Esophagus muscularis mucosa (tissue), 4 donors: Measurements from ENCODE around the gene ARMH2. TPM values are rescaled to one million over a fixed set of nuclear protein-coding genes. Genes with fewer than 3 reads are reported as not detected.

Source experiments
- DNase-seq: peaks from one replicate; pipeline ENCODE4 v3.0.0-alpha.2; 2017; ENCODE audit errors: extremely low spot score
- H3K27ac ChIP-seq, 4 donors: fragments of 200-600 bp; sonication (generic); replicated peaks in 1 of 4; 1 replicate in 3 of 4; 2 replicates in 1 of 4; pipeline ENCODE4 v1.5.1; 2016 to 2019; ENCODE audit warnings: mild to moderate bottlenecking in 1 of 4
- H3K27me3 ChIP-seq, 4 donors: fragments of 200-600 bp; sonication (generic); one replicate each; pipeline versions ENCODE4 v1.5.1 to v1.6.0; 2016 to 2019
- H3K36me3 ChIP-seq, 4 donors: fragments of 200-600 bp; sonication (generic); one replicate each; pipeline ENCODE4 v1.5.1; 2016 to 2019
- H3K4me1 ChIP-seq, 4 donors: fragments of 200-600 bp; sonication (generic); one replicate each; pipeline ENCODE4 v1.5.1; 2016 to 2019
- H3K4me3 ChIP-seq, 4 donors: fragments of 200-600 bp; sonication (generic); 1 replicate in 2 of 4; 2 replicates in 2 of 4; pipeline ENCODE4 v1.5.1; 2016 to 2019; ENCODE audit warnings: mild to moderate bottlenecking in 4 of 4, moderate library complexity in 1 of 4
- H3K9me3 ChIP-seq, 4 donors: fragments of 200-600 bp; sonication (generic); 1 replicate in 3 of 4; 2 replicates in 1 of 4; pipeline ENCODE4 v1.5.1; 2016 to 2019
- CTCF ChIP-seq, 3 experiments: fragments of 200-600 bp in 2 of 3; fragments of 450-650 bp in 1 of 3; sonication (generic) in 2 of 3; IDR thresholded peaks; one replicate each; pipeline ENCODE4 v1.5.1; 2017 to 2019; ENCODE audit warnings: antibody characterized with exemption in 3 of 3, mild to moderate bottlenecking in 2 of 3, moderate library complexity in 1 of 3
- EP300 ChIP-seq: sonication (generic); formaldehyde crosslinking; IDR thresholded peaks from one replicate; pipeline ENCODE4 v1.6.1; 2017; ENCODE audit warnings: antibody characterized with exemption
- POLR2A ChIP-seq: fragments of 450-650 bp; IDR thresholded peaks from one replicate; pipeline ENCODE4 v1.6.1; 2017; ENCODE audit warnings: antibody characterized with exemption, moderate library complexity, mild to moderate bottlenecking, low read depth
- POLR2AphosphoS5 ChIP-seq, 2 donors: sonication (generic); formaldehyde crosslinking; IDR thresholded peaks; one replicate each; pipeline ENCODE4 v1.6.1; 2017; ENCODE audit warnings: antibody characterized with exemption in 2 of 2
- WGBS: methylation state at CpG from one replicate; pipeline ENCODE4 v1.1.5; 2018; 5-methylcytosine and 5-hydroxymethylcytosine counted together
- intact Hi-C: fragments of 100-400 bp; cut with DNase I; formaldehyde crosslinking; loops from one replicate; pipeline ENCODE4 v1.15.1; 2023
- total RNA-seq, 4 donors: library from RNA; depleted of rRNA; stranded (reverse); fragments of >200 nt; gene quantifications; one replicate each; pipeline versions ENCODE4 v1.1.0 to v1.2.1, GENCODE V29; 2016

The ARMH2 gene
- total RNA-seq, 4 donors from 2014 or later: not detected

- intact Hi-C loops: no loop called here
- Histone ChIP-seq H3K27ac (no peak overlapping the region), H3K4me1 (no peaks in the 10 kb centered on the region), H3K9me3 (no peaks in the 10 kb centered on the region), H3K27me3 (no peaks in the 10 kb centered on the region), H3K4me3 (no peak overlapping the region), H3K36me3 (no peaks in the 10 kb centered on the region)
- TF ChIP-seq POLR2A (no peak), CTCF (IDR thresholded peaks at IDR 0.05) (no peak), EP300 (no peak), POLR2AphosphoS5 (IDR thresholded peaks at IDR 0.05) (no peak)
- no peak for DNase-seq
- WGBS: 86% methylated on average over 3 of the region's 3 CpGs
These were observed 35.1 kb downstream of the ARMH2 start for GRCh38 chr6:24763578-24763977.

DNA sequence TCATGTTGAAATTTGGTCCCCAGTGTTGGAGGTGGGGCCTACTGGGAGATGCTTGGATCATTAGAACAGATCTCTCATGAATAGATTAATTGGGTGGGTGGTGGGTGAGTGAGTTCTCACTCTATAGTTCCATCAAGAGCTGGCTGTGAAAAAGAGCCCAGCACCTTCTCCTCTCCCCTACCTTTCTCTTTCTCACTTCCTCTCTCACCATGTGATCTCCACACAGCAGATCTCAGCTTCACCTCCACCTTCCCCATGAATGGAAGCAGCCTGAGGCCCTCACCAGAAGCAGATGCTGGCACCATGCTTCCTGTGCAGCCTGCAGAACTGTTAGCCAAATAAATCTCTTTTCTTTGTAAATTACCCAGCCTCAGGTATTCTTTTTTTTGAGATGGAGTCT lies 36.9 kb downstream of the ARMH2 start:
- Histone ChIP-seq H3K9me3 (no peaks in the 10 kb centered on the region), H3K36me3 (no peaks in the 10 kb centered on the region), H3K27ac (no peak overlapping the region), H3K4me1 (no peaks in the 10 kb centered on the region), H3K27me3 (no peaks in the 10 kb centered on the region), H3K4me3 (no peak overlapping the region)
- intact Hi-C loops: no loop called here
- DNase-seq: no peak
- TF ChIP-seq CTCF (IDR thresholded peaks at IDR 0.05) (no peak), POLR2AphosphoS5 (IDR thresholded peaks at IDR 0.05) (no peak), EP300 (no peak), POLR2A (no peak)

DNA sequence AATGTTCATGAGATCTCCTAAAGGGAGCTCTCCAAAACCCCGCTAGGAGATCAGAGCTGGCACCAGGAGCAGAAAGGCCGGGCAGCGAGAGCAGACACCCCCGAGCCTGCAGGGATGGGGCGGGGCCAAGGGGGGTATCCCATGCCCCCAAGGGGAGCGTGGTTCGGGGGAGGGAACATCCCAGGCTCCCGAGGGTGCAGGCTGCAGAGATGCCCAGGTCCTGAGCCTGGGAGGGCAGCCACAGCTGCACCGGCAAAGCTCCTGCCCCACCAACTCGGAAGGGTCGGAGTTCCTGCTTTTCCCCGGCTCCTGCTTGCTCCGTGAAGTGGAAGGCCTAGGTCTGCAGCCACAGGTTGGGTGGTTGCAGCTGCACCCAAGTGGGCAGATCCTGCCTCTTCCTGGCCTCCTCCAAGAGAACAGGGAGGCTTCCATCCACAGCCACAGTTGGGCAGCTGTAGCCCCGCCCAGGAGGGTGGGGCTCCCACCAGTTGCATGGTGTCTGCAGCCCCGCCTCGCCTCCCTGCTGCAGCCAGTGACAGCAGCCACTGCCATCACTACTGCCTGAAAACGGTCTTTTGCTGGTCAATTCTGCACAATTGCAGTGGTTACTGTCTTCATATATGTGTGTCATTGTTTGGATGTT lies 37.4 kb downstream of the ARMH2 start:
- no peaks in the 10 kb centered on the region for H3K27me3 ChIP-seq
- 85% methylated on average over 13 of the region's 17 CpGs for WGBS

DNA sequence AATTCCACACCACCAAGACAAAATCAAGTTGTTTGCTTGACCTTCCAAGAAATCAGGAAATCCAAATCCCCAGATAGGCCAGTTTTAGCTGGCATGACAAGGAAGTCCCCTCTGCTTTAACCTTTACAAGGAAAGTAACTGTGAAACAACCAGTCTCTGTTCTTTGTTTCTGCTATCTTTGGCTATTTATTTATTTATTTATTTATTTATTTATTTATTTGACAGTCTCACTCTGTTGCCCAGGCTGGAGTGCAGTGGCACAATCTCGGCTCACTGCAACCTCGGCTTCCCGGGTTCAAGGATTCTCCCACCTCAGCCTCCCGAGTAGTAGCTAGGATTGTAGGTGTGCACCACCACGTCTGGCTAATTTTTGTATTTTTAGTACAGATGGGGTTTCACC lies 38.5 kb downstream of the ARMH2 start:
- 94% methylated on average over 5 of the region's 5 CpGs for WGBS
- no peak for TF ChIP-seq EP300
- TF ChIP-seq POLR2A: no peak
- TF ChIP-seq CTCF (IDR thresholded peaks at IDR 0.05): no peak
- no peak for TF ChIP-seq POLR2AphosphoS5 (IDR thresholded peaks at IDR 0.05)
- no peak for DNase-seq
- no peak overlapping the region for H3K27ac ChIP-seq
- no peak overlapping the region for H3K4me3 ChIP-seq
- H3K36me3 ChIP-seq: no peaks in the 10 kb centered on the region
- H3K9me3 ChIP-seq: no peaks in the 10 kb centered on the region
- intact Hi-C loops: no loop called here
- no peaks in the 10 kb centered on the region for H3K4me1 ChIP-seq
- no peaks in the 10 kb centered on the region for H3K27me3 ChIP-seq

More for the DNA sequence above, 37.4 kb downstream of the ARMH2 start:
- no peak overlapping the region for H3K4me3 ChIP-seq
- intact Hi-C loops: no loop called here
- no peak overlapping the region for H3K27ac ChIP-seq
- H3K9me3 ChIP-seq: no peaks in the 10 kb centered on the region
- DNase-seq: no peak
- no peaks in the 10 kb centered on the region for H3K4me1 ChIP-seq
- no peaks in the 10 kb centered on the region for H3K36me3 ChIP-seq
- no peak for TF ChIP-seq POLR2AphosphoS5 (IDR thresholded peaks at IDR 0.05)
- TF ChIP-seq POLR2A: no peak
- TF ChIP-seq EP300: no peak
- no peak for TF ChIP-seq CTCF (IDR thresholded peaks at IDR 0.05)

- Histone ChIP-seq H3K27me3 (no peaks in the 10 kb centered on the region), H3K4me1 (no peaks in the 10 kb centered on the region), H3K36me3 (no peaks in the 10 kb centered on the region), H3K9me3 (no peaks in the 10 kb centered on the region), H3K27ac (no peak overlapping the region), H3K4me3 (no peak overlapping the region)
- DNase-seq: no peak
- TF ChIP-seq CTCF (IDR thresholded peaks at IDR 0.05) (no peak), POLR2AphosphoS5 (IDR thresholded peaks at IDR 0.05) (no peak), POLR2A (no peak), EP300 (no peak)
- WGBS: 93% methylated on average over 3 of the region's 3 CpGs
- intact Hi-C loops: no loop called here
These were observed 39.0 kb downstream of the ARMH2 start for GRCh38 chr6:24759718-24760117.
